ENCODE measurements around the gene KCNF1.

DNA sequence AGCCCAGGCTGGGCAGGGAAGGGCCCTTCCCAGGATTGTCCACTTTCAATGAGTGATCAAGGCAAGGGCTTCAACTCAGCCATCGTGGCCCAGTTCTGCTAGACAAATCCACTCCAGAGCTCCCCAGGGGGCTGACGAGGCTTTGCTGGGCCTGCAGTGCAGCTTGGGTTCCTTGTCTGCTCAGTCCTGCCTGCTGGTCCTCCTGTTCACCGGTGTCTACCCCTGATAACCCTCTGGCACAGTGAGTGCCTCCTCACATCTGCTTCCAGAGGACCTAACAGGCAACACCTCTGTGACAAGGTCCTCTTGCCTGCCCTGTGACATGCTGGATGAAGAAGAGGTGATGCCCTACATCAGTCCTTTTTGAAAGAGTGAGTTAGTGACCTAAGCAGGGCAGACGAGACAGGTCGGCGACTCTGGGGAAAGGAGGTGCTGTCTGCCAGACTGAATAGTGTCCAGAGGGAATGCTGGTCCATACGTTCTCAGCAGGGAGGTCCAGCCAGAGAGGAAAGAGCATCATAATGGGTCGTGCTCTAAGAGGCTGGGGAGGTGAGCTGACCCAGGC, 20.9 kb upstream of the KCNF1 start:
- TF ChIP-seq CTCF (IDR thresholded peaks at IDR 0.05; ENCODE audit: low read depth, low read length, poor library complexity, severe bottlenecking) = no peak
- TF ChIP-seq EZH2phosphoT487 (IDR thresholded peaks at IDR 0.05; ENCODE audit: borderline replicate concordance, low read length) = no peak
